NCI-H82 treated with DMSO at 0.1 percent for 48 hours (cell line): ENCODE results near the gene ATF2.

Source experiments
- DNase-seq: peaks from one replicate; lab custom pipeline; 2025; ENCODE audit not compliant: unreplicated experiment; lab: John Stamatoyannopoulos, UW

Gene ATF2

GRCh38 chr2:175027755-175028154 is 140.2 kb downstream of the ATF2 start:
- no peak for DNase-seq

GRCh38 chr2:175026385-175026784 is 141.6 kb downstream of the ATF2 start:
- DNase-seq = no peak

- no peak for DNase-seq
These were observed 142.1 kb downstream of the ATF2 start for GRCh38 chr2:175025946-175026345.

GRCh38 chr2:175025233-175025632 is 142.8 kb downstream of the ATF2 start:
- no peak for DNase-seq

- no peak for DNase-seq
These were observed 145.1 kb downstream of the ATF2 start for GRCh38 chr2:175022923-175023322.
